GM23338 (cell line): ENCODE results near the gene NCOA1. TPM values are rescaled to one million over a fixed set of nuclear protein-coding genes. Genes with fewer than 3 reads are reported as not detected.

Source experiments
- ATAC-seq: fragments of 200-7000 bp; cut with Tn5 transposase; 3 replicates; pipeline ENCODE4 v1.9.1; 2020
- DNase-seq: peaks from one replicate; pipeline ENCODE4 v3.0.0-alpha.2; 2015; ENCODE audit warnings: low spot score
- H2AFZ ChIP-seq: fragments of 200-600 bp; sonication (generic); 2 replicates; pipeline ENCODE4 v1.8.0; 2016; ENCODE audit warnings: antibody characterized with exemption, mild to moderate bottlenecking, moderate library complexity
- H3F3A ChIP-seq: fragments of 200-600 bp; sonication (generic); replicated peaks from 2 replicates; pipeline ENCODE4 v1.8.0; 2017; ENCODE audit warnings: antibody characterized with exemption, mixed run types, low read depth
- H3K27ac ChIP-seq: fragments of 200-600 bp; sonication (generic); 2 replicates; pipeline ENCODE4 v1.6.1; 2016; ENCODE audit warnings: low read depth
- H3K27me3 ChIP-seq: fragments of 200-600 bp; sonication (generic); 2 replicates; pipeline ENCODE4 v1.8.0; 2016; ENCODE audit warnings: mild to moderate bottlenecking, mixed run types, moderate library complexity; ENCODE audit not compliant: insufficient read depth
- H3K36me3 ChIP-seq: fragments of 200-600 bp; sonication (generic); 2 replicates; pipeline ENCODE4 v1.8.0; 2016; ENCODE audit warnings: mild to moderate bottlenecking; ENCODE audit not compliant: insufficient read depth
- H3K4me1 ChIP-seq: fragments of 200-600 bp; sonication (generic); 2 replicates; pipeline ENCODE4 v1.8.0; 2016; ENCODE audit warnings: mild to moderate bottlenecking, moderate library complexity; ENCODE audit not compliant: insufficient read depth
- H3K4me2 ChIP-seq: fragments of 200-600 bp; sonication (generic); 2 replicates; pipeline ENCODE4 v1.7.1; 2017; ENCODE audit warnings: mixed run types
- H3K4me3 ChIP-seq: fragments of 200-600 bp; sonication (generic); 2 replicates; pipeline ENCODE4 v1.6.1; 2016; ENCODE audit warnings: mixed run types
- H3K79me2 ChIP-seq: fragments of 200-600 bp; sonication (generic); replicated peaks from 2 replicates; pipeline ENCODE4 v1.8.0; 2017; ENCODE audit warnings: mild to moderate bottlenecking; ENCODE audit not compliant: insufficient read depth
- H3K9me2 ChIP-seq: fragments of 200-600 bp; sonication (generic); 2 replicates; pipeline ENCODE4 v1.8.0; 2017; ENCODE audit not compliant: insufficient read depth
- H4K20me1 ChIP-seq: fragments of 200-600 bp; sonication (generic); replicated peaks from 2 replicates; pipeline ENCODE4 v1.8.0; 2017; ENCODE audit warnings: mild to moderate bottlenecking; ENCODE audit not compliant: insufficient read depth
- H3K27ac Mint-ChIP-seq: 2 replicates; pipeline ENCODE4 v1.8.0; 2020; ENCODE audit warnings: inconsistent platforms, mild to moderate bottlenecking, moderate library complexity, mixed read lengths
- H3K27me3 Mint-ChIP-seq: 3 replicates; pipeline ENCODE4 v1.8.0; 2022; ENCODE audit warnings: low read depth, mild to moderate bottlenecking, moderate library complexity, mixed read lengths, inconsistent platforms; ENCODE audit not compliant: insufficient read depth, poor library complexity
- H3K36me3 Mint-ChIP-seq: 3 replicates; pipeline ENCODE4 v1.8.0; 2021; ENCODE audit warnings: low read depth, mild to moderate bottlenecking, inconsistent platforms, moderate library complexity, mixed read lengths
- H3K4me1 Mint-ChIP-seq: 3 replicates; pipeline ENCODE4 v1.8.0; 2020; ENCODE audit warnings: mild to moderate bottlenecking, inconsistent platforms, mixed read lengths
- H3K4me3 Mint-ChIP-seq: 3 replicates; pipeline ENCODE4 v1.8.0; 2021; ENCODE audit warnings: moderate library complexity, mild to moderate bottlenecking, inconsistent platforms, mixed read lengths
- H3K9me3 Mint-ChIP-seq: 3 replicates; pipeline ENCODE4 v1.8.0; 2020; ENCODE audit warnings: moderate library complexity, mild to moderate bottlenecking, inconsistent platforms, mixed read lengths
- CREB1 ChIP-seq: fragments of 250-450 bp; sonication (Bioruptor Pico); IDR thresholded peaks from 2 replicates; pipeline ENCODE4 v1.5.0; 2020; ENCODE audit warnings: low read depth, mild to moderate bottlenecking, moderate library complexity
- CTCF ChIP-seq, 2 experiments: fragments of 200-600 bp in 1 of 2; sonication (generic) in 1 of 2; conservative IDR thresholded peaks; 2 replicates each; pipeline versions ENCODE4 v1.5.1 to v1.6.1; 2016 to 2017; ENCODE audit warnings: antibody characterized with exemption in 2 of 2, low read depth in 2 of 2, mild to moderate bottlenecking in 2 of 2, moderate library complexity in 1 of 2
- ETS1 ChIP-seq: IDR thresholded peaks from 2 replicates; pipeline ENCODE4 v1.6.1; 2016; ENCODE audit warnings: antibody characterized with exemption
- EZH2 ChIP-seq: fragments of 200-600 bp; sonication (generic); IDR thresholded peaks from one replicate; pipeline ENCODE4 v1.8.0; 2017; ENCODE audit warnings: antibody characterized with exemption, mild to moderate bottlenecking, low read depth; ENCODE audit not compliant: unreplicated experiment
- EZH2phosphoT487 ChIP-seq: fragments of 200-600 bp; sonication (generic); IDR thresholded peaks from one replicate; pipeline ENCODE4 v1.8.1; 2018; ENCODE audit warnings: antibody characterized with exemption; ENCODE audit not compliant: unreplicated experiment
- JUNB ChIP-seq: IDR thresholded peaks from one replicate; pipeline ENCODE4 v1.6.1; 2016; ENCODE audit warnings: antibody characterized with exemption; ENCODE audit not compliant: unreplicated experiment
- NANOG ChIP-seq: IDR thresholded peaks from 2 replicates; pipeline ENCODE4 v1.6.1; 2016; ENCODE audit warnings: antibody characterized with exemption, borderline replicate concordance
- POLR2AphosphoS5 ChIP-seq: IDR thresholded peaks from 2 replicates; pipeline ENCODE4 v1.6.1; 2016; ENCODE audit warnings: antibody characterized with exemption, low read depth
- REST ChIP-seq: IDR thresholded peaks from one replicate; pipeline ENCODE4 v1.6.1; 2018; ENCODE audit warnings: antibody characterized with exemption; ENCODE audit not compliant: unreplicated experiment
- STAT1 ChIP-seq: IDR thresholded peaks from one replicate; pipeline ENCODE4 v1.6.1; 2016; ENCODE audit warnings: antibody characterized with exemption; ENCODE audit not compliant: unreplicated experiment
- ZNF114 ChIP-seq: fragments of 250-450 bp; sonication (Bioruptor Pico); IDR thresholded peaks from 2 replicates; pipeline ENCODE4 v1.5.0; 2020; ENCODE audit warnings: mild to moderate bottlenecking, moderate library complexity
- ZNF331 ChIP-seq: fragments of 250-450 bp; sonication (Bioruptor Pico); IDR thresholded peaks from 2 replicates; pipeline ENCODE4 v1.5.0; 2020; ENCODE audit warnings: low read depth, mild to moderate bottlenecking, moderate library complexity
- ZNF462 ChIP-seq: fragments of 250-450 bp; sonication (Bioruptor Pico); IDR thresholded peaks from 2 replicates; pipeline ENCODE4 v1.5.0; 2020; ENCODE audit warnings: mild to moderate bottlenecking, moderate library complexity
- polyA plus RNA-seq: library from polyadenylated mRNA; unstranded; fragments of >200 nt; fragmentation: Nextera tagmentation; extraction: Ambion mirVana; gene quantifications from 2 replicates; pipeline ENCODE4 v1.2.1, GENCODE V29; 2016
- total RNA-seq: library from RNA; depleted of rRNA; stranded (reverse); fragments of >200 nt; shearing (Covaris generic); gene quantifications from 2 replicates; pipeline ENCODE4 v1.2.3, GENCODE V29; 2014

NCOA1 gene
- total and polyA plus RNA-seq, 2 experiments from 2014 or later: 7.1 to 15.1 TPM

- Histone ChIP-seq H3K36me3 (no peaks in the 10 kb centered on the region), H3K79me2 (no peaks in the 10 kb centered on the region), H3K27me3 (no peaks in the 10 kb centered on the region), H4K20me1 (no peaks in the 10 kb centered on the region), H3K27ac (no peak overlapping the region), H3F3A (no peaks in the 10 kb centered on the region), H2AFZ (0 out of 2 replicates have a peak overlapping the region, but pooled peaks have one; percentile 47), H3K9me2 (no peaks in the 10 kb centered on the region), H3K4me1 (no peaks in the 10 kb centered on the region), H3K4me2 (no peak overlapping the region), H3K4me3 (no peak overlapping the region)
- ATAC-seq: no peak
- no peaks in the 10 kb centered on the region; the same call in 2 of the 3 replicates for H3K36me3 Mint-ChIP-seq
- DNase-seq: no peak
- H3K4me3 Mint-ChIP-seq: no peak overlapping the region
- no peak overlapping the region for H3K27ac Mint-ChIP-seq
- no peak for TF ChIP-seq STAT1
- no peak for TF ChIP-seq EZH2
- TF ChIP-seq POLR2AphosphoS5: no peak
- no peak for TF ChIP-seq ZNF114 (CRISPR knock-in tag)
- TF ChIP-seq ZNF462 (CRISPR knock-in tag): no peak
- no peak for TF ChIP-seq ETS1
- TF ChIP-seq CTCF (conservative IDR thresholded peaks at IDR 0.05; ENCODE audit: low read depth in 2 of 2): no peak
- no peak for TF ChIP-seq NANOG
- no peak for TF ChIP-seq REST
- TF ChIP-seq ZNF331 (CRISPR knock-in tag): no peak
- no peak for TF ChIP-seq CREB1
- TF ChIP-seq JUNB: no peak
- TF ChIP-seq EZH2phosphoT487: no peak
- peaks cover 4% of the 10 kb centered on the region for H3K4me1 Mint-ChIP-seq
- H3K9me3 Mint-ChIP-seq: peaks cover 10% of the 10 kb centered on the region; the same call in 2 of the 3 replicates
- H3K27me3 Mint-ChIP-seq: no peaks in the 10 kb centered on the region
These were observed 8.6 kb upstream of the NCOA1 start for GRCh38 chr2:24482251-24482971.
